ENCODE measurements around the gene TMPRSS2.

The TMPRSS2 gene

GRCh38 chr21:41536076-41536826 lies 28.3 kb upstream of the TMPRSS2 start:
- H3K9ac ChIP-seq (ENCODE audit: low read length) = no peak overlapping the region
- no peak overlapping the region for H3K4me3 ChIP-seq (ENCODE audit: low read depth, low read length, poor library complexity, severe bottlenecking)
- H3K9me2 ChIP-seq (ENCODE audit: low read depth, low read length) = no peaks in the 10 kb centered on the region
- H3K79me2 ChIP-seq (ENCODE audit: insufficient read depth, low read length) = no peaks in the 10 kb centered on the region
- H3K4me1 ChIP-seq (ENCODE audit: insufficient read depth, low read length, severe bottlenecking) = no peaks in the 10 kb centered on the region
- no peak overlapping the region for H2AFZ ChIP-seq (ENCODE audit: low read length)
- TF ChIP-seq CTCF (IDR thresholded peaks at IDR 0.05; ENCODE audit: low read length) (no peak), EZH2 (IDR thresholded peaks at IDR 0.05; ENCODE audit: borderline replicate concordance, low read length) (no peak)
- no peaks in the 10 kb centered on the region for H3K36me3 ChIP-seq (ENCODE audit: insufficient read depth, low read length)
- H3K4me2 ChIP-seq (ENCODE audit: low read length) = no peak overlapping the region
- no peaks in the 10 kb centered on the region for H4K20me1 ChIP-seq (ENCODE audit: insufficient read depth, low read length)
- peaks cover 9% of the 10 kb centered on the region for H3K27me3 ChIP-seq (ENCODE audit: insufficient read depth, low read length)
- H3K27ac ChIP-seq (ENCODE audit: low read depth, low read length, poor library complexity, severe bottlenecking) = no peak overlapping the region
- H3K9me3 ChIP-seq (ENCODE audit: low read length) = no peaks in the 10 kb centered on the region
- no peaks in the 10 kb centered on the region for H3F3A ChIP-seq (ENCODE audit: insufficient read depth, low read length)

GRCh38 chr21:41530366-41530765 lies 22.4 kb upstream of the TMPRSS2 start:
- no peak overlapping the region for H2AFZ ChIP-seq (ENCODE audit: low read length)
- TF ChIP-seq CTCF (IDR thresholded peaks at IDR 0.05; ENCODE audit: low read length) (no peak), EZH2 (IDR thresholded peaks at IDR 0.05; ENCODE audit: borderline replicate concordance, low read length) (no peak)
- no peaks in the 10 kb centered on the region for H3K79me2 ChIP-seq (ENCODE audit: insufficient read depth, low read length)
- H3K4me3 ChIP-seq (ENCODE audit: low read depth, low read length, poor library complexity, severe bottlenecking) = no peak overlapping the region
- no peaks in the 10 kb centered on the region for H3K4me1 ChIP-seq (ENCODE audit: insufficient read depth, low read length, severe bottlenecking)
- H3K27ac ChIP-seq (ENCODE audit: low read depth, low read length, poor library complexity, severe bottlenecking) = no peak overlapping the region
- H3K27me3 ChIP-seq (ENCODE audit: insufficient read depth, low read length) = no peaks in the 10 kb centered on the region
- no peaks in the 10 kb centered on the region for H3K36me3 ChIP-seq (ENCODE audit: insufficient read depth, low read length)
- no peak overlapping the region for H3K9ac ChIP-seq (ENCODE audit: low read length)
- no peak overlapping the region for H3K4me2 ChIP-seq (ENCODE audit: low read length)
- no peaks in the 10 kb centered on the region for H4K20me1 ChIP-seq (ENCODE audit: insufficient read depth, low read length)
- H3F3A ChIP-seq (ENCODE audit: insufficient read depth, low read length) = no peaks in the 10 kb centered on the region
- no peaks in the 10 kb centered on the region for H3K9me2 ChIP-seq (ENCODE audit: low read depth, low read length)
- H3K9me3 ChIP-seq (ENCODE audit: low read length) = no peaks in the 10 kb centered on the region

- no peaks in the 10 kb centered on the region for H3K9me3 ChIP-seq (ENCODE audit: low read length)
- no peaks in the 10 kb centered on the region for H3K4me1 ChIP-seq (ENCODE audit: insufficient read depth, low read length, severe bottlenecking)
- no peak overlapping the region for H3K4me2 ChIP-seq (ENCODE audit: low read length)
- no peak overlapping the region for H3K4me3 ChIP-seq (ENCODE audit: low read depth, low read length, poor library complexity, severe bottlenecking)
- H3K9ac ChIP-seq (ENCODE audit: low read length) = no peak overlapping the region
- H4K20me1 ChIP-seq (ENCODE audit: insufficient read depth, low read length) = no peaks in the 10 kb centered on the region
- H3K9me2 ChIP-seq (ENCODE audit: low read depth, low read length) = no peaks in the 10 kb centered on the region
- no peaks in the 10 kb centered on the region for H3F3A ChIP-seq (ENCODE audit: insufficient read depth, low read length)
- H3K36me3 ChIP-seq (ENCODE audit: insufficient read depth, low read length) = no peaks in the 10 kb centered on the region
- H2AFZ ChIP-seq (ENCODE audit: low read length) = no peak overlapping the region
- TF ChIP-seq CTCF (IDR thresholded peaks at IDR 0.05; ENCODE audit: low read length) (no peak), EZH2 (IDR thresholded peaks at IDR 0.05; ENCODE audit: borderline replicate concordance, low read length) (no peak)
- no peak overlapping the region for H3K27ac ChIP-seq (ENCODE audit: low read depth, low read length, poor library complexity, severe bottlenecking)
- no peaks in the 10 kb centered on the region for H3K79me2 ChIP-seq (ENCODE audit: insufficient read depth, low read length)
- H3K27me3 ChIP-seq (ENCODE audit: insufficient read depth, low read length) = no peaks in the 10 kb centered on the region
Observed at GRCh38 chr21:41529769-41530168, 21.8 kb upstream of the TMPRSS2 start.
